DND-41 (cell line): ENCODE results near the gene SHROOM3.

Source experiments
- EZH2 ChIP-seq: IDR thresholded peaks from 3 replicates; pipeline ENCODE4 v1.6.1; 2012; ENCODE audit warnings: borderline replicate concordance, low read depth, mild to moderate bottlenecking, moderate library complexity, low read length, inconsistent platforms; ENCODE audit not compliant: severe bottlenecking
- TF ChIP-seq, protein P1 (sequence below): IDR thresholded peaks from 2 replicates; pipeline ENCODE4 v1.5.1; 2012; ENCODE audit warnings: borderline replicate concordance, low read length, moderate library complexity, mild to moderate bottlenecking; ENCODE audit not compliant: poor library complexity, severe bottlenecking; ENCODE audit errors: extremely low read depth

DNA sequence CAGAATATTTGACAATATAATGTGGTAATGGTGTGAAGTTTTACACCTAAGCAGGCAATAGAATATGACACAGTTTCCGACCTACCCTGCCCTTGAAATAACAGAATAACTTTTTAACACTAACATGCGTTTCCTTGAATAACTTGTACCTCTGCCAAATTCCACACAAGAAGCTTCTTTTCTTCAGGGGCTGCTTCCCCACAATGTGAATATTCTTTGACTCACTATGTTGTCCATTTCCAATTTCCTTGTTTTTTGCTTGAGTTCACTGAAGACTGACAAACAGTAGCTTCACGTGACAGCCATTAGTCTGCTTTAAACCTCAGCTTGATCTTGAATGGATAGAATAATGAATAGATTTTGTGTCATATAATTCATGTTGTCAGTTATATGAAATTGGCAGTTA, 14.3 kb downstream of the SHROOM3 start:
- TF ChIP-seq, protein P1, sequence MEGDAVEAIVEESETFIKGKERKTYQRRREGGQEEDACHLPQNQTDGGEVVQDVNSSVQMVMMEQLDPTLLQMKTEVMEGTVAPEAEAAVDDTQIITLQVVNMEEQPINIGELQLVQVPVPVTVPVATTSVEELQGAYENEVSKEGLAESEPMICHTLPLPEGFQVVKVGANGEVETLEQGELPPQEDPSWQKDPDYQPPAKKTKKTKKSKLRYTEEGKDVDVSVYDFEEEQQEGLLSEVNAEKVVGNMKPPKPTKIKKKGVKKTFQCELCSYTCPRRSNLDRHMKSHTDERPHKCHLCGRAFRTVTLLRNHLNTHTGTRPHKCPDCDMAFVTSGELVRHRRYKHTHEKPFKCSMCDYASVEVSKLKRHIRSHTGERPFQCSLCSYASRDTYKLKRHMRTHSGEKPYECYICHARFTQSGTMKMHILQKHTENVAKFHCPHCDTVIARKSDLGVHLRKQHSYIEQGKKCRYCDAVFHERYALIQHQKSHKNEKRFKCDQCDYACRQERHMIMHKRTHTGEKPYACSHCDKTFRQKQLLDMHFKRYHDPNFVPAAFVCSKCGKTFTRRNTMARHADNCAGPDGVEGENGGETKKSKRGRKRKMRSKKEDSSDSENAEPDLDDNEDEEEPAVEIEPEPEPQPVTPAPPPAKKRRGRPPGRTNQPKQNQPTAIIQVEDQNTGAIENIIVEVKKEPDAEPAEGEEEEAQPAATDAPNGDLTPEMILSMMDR = no peak
- TF ChIP-seq EZH2 = no peak
